Body of pancreas (tissue), 4 donors: Measurements from ENCODE around the gene OGFR. TPM values are rescaled to one million over a fixed set of nuclear protein-coding genes. Genes with fewer than 3 reads are reported as not detected.

Experiments used
- ATAC-seq: fragments of 150-250 bp; one replicate; pipeline ENCODE4 v1.9.1; 2016
- DNase-seq, 4 donors: peaks; one replicate each; pipeline ENCODE4 v3.0.0-alpha.2; 2019
- H3K27ac ChIP-seq, 4 donors: fragments of 200-600 bp; sonication (generic); 1 replicate in 3 of 4; 2 replicates in 1 of 4; pipeline versions ENCODE4 v1.5.1 to v1.6.1; 2016 to 2019; ENCODE audit warnings: mild to moderate bottlenecking in 1 of 4, mixed read lengths in 1 of 4, moderate library complexity in 1 of 4
- H3K27me3 ChIP-seq, 2 donors: fragments of 200-600 bp; sonication (generic); one replicate each; pipeline ENCODE4 v1.6.0; 2016; ENCODE audit warnings: mild to moderate bottlenecking in 1 of 2
- H3K36me3 ChIP-seq, 2 donors: fragments of 200-600 bp; sonication (generic); replicated peaks in 1 of 2; 2 replicates each; pipeline ENCODE4 v1.5.1; 2016; ENCODE audit warnings: low read depth in 2 of 2; ENCODE audit not compliant: insufficient read depth in 1 of 2
- H3K4me1 ChIP-seq: fragments of 200-600 bp; sonication (generic); one replicate; pipeline ENCODE4 v1.6.0; 2016
- H3K4me3 ChIP-seq, 2 donors: fragments of 200-600 bp; sonication (generic); 1 replicate in 1 of 2; 2 replicates in 1 of 2; pipeline ENCODE4 v1.5.1; 2016 to 2019
- H3K9me3 ChIP-seq, 3 donors: fragments of 200-600 bp; sonication (generic); 1 replicate in 2 of 3; 2 replicates in 1 of 3; pipeline ENCODE4 v1.5.1; 2016
- POLR2A ChIP-seq, 3 donors: fragments of 450-650 bp; IDR thresholded peaks; one replicate each; pipeline ENCODE4 v1.6.1; 2016; ENCODE audit warnings: antibody characterized with exemption in 3 of 3, mild to moderate bottlenecking in 2 of 3
- WGBS, 2 donors: methylation state at CpG; one replicate each; pipeline ENCODE4 v1.1.5; 2017; 5-methylcytosine and 5-hydroxymethylcytosine counted together
- intact Hi-C: fragments of 100-400 bp; cut with DNase I; formaldehyde crosslinking; loops from one replicate; pipeline ENCODE4 v1.15.1; 2023
- total RNA-seq, 2 donors: library from RNA; depleted of rRNA; stranded (reverse); fragments of >200 nt; gene quantifications; one replicate each; pipeline ENCODE4 v1.1.0, GENCODE V29; 2016
- TF ChIP-seq, protein P1 (sequence below), 7 experiments: fragments of 450-650 bp in 4 of 7; fragments of 200-600 bp in 3 of 7; sonication (generic) in 3 of 7; IDR thresholded peaks; one replicate each; pipeline ENCODE4 v1.5.1; 2016 to 2019; ENCODE audit warnings: antibody characterized with exemption in 7 of 7

Gene OGFR
- total RNA-seq, 2 donors from 2014 or later: 46.4 to 47.8 TPM

DNA sequence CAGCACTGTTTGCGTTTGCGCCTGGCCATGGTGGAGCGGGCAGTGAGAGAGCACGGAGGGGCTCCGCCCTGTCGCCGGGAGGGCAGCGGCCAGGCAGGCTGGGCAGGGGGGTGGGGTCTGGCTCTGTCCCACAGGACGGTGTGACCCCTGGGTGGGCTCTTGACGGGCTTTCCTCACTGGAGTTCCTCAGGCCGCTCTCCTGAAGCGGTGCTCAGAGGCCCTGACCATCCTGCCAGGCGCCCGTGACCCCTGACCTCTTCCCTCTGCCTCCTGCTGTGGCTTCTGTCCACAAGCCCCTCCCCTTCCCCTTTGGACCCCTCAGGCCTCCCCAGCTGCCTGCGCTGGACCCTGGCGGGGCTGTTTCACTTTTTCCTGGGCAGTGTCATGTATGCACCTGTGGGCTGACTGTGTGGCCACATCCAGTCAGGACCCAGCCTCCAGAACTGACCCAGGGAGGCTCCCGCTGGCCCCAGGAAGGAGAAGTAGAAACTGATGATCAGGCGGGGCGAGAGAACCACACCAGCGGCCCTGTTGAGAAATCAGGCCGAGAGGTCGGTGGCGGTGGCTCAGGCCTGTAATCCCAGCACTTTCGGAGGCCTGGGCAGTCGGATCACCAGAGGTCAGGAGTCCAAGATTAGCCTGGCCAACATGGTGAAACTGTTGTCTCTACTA lies 1.2 kb downstream of the OGFR start:
- peak overlapping the region in 1 of 2 donors; percentile 93 for H3K4me3 ChIP-seq
- no peaks in the 10 kb centered on the region for H3K9me3 ChIP-seq
- H3K36me3 ChIP-seq: peaks cover 10 to 15% of the 10 kb centered on the region in 2 donors
- WGBS, 2 donors: 34 to 84% methylated on average over 9 to 24 of the region's 25 CpGs
- peak overlapping the region; percentile 8 to 81 (median 74) for H3K27ac ChIP-seq
- peak in 1 of 3 donors; percentile 24 for TF ChIP-seq POLR2A (IDR thresholded peaks at IDR 0.05)
- TF ChIP-seq, protein P1, sequence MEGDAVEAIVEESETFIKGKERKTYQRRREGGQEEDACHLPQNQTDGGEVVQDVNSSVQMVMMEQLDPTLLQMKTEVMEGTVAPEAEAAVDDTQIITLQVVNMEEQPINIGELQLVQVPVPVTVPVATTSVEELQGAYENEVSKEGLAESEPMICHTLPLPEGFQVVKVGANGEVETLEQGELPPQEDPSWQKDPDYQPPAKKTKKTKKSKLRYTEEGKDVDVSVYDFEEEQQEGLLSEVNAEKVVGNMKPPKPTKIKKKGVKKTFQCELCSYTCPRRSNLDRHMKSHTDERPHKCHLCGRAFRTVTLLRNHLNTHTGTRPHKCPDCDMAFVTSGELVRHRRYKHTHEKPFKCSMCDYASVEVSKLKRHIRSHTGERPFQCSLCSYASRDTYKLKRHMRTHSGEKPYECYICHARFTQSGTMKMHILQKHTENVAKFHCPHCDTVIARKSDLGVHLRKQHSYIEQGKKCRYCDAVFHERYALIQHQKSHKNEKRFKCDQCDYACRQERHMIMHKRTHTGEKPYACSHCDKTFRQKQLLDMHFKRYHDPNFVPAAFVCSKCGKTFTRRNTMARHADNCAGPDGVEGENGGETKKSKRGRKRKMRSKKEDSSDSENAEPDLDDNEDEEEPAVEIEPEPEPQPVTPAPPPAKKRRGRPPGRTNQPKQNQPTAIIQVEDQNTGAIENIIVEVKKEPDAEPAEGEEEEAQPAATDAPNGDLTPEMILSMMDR (IDR thresholded peaks at IDR 0.05): no peak
- peaks cover 24% of the 10 kb centered on the region for H3K4me1 ChIP-seq
- H3K27me3 ChIP-seq: no peaks in the 10 kb centered on the region
- no peak for ATAC-seq
- intact Hi-C loops: no loop called here
- peak in 2 of 4 donors; percentile 29 to 68 for DNase-seq

DNA sequence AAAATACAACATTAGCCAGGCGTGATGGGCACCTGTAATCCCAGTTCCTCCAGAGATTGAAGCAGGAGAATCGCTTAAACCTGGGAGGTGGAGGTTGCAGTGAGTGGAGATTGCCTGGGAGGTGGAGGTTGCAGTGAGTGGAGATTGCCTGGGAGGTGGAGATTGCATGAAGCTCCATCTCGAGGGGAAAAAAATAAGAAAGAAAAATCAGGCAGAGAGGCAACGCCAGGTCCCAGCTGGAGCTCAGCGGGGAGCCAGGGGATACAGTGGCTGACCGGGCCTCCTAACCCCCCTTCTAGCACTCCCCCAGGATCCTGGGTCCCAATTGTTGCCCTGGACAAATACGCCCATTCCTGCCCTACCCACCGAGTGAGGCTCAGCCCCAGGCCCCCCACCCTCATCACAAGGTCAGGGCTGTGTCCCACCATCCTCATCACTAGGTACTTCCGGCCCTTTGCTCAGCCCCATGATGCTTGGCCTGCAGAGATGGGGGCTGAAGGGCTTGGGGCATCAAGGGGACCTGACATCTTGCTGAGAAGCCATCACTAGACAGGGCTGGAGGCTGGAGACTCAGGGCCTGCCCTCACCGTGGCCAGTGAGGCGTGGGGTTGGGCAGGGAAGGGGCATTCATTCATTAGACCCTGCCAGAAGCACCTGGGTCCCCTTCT lies 1.9 kb downstream of the OGFR start:
- no peak for TF ChIP-seq POLR2A (IDR thresholded peaks at IDR 0.05)
- TF ChIP-seq, protein P1 (IDR thresholded peaks at IDR 0.05): no peak
- no peak overlapping the region for H3K4me3 ChIP-seq
- WGBS, 2 donors: 63 to 72% methylated on average over 9 to 10 of the region's 11 CpGs
- H3K36me3 ChIP-seq: peaks cover 14 to 16% of the 10 kb centered on the region in 2 donors
- no peaks in the 10 kb centered on the region for H3K27me3 ChIP-seq
- DNase-seq (no peak), ATAC-seq (no peak)
- peaks cover 24% of the 10 kb centered on the region for H3K4me1 ChIP-seq
- no peaks in the 10 kb centered on the region for H3K9me3 ChIP-seq
- H3K27ac ChIP-seq: peak overlapping the region in 2 of 4 donors; percentile 73 to 81
- intact Hi-C loops: no loop called here

DNA sequence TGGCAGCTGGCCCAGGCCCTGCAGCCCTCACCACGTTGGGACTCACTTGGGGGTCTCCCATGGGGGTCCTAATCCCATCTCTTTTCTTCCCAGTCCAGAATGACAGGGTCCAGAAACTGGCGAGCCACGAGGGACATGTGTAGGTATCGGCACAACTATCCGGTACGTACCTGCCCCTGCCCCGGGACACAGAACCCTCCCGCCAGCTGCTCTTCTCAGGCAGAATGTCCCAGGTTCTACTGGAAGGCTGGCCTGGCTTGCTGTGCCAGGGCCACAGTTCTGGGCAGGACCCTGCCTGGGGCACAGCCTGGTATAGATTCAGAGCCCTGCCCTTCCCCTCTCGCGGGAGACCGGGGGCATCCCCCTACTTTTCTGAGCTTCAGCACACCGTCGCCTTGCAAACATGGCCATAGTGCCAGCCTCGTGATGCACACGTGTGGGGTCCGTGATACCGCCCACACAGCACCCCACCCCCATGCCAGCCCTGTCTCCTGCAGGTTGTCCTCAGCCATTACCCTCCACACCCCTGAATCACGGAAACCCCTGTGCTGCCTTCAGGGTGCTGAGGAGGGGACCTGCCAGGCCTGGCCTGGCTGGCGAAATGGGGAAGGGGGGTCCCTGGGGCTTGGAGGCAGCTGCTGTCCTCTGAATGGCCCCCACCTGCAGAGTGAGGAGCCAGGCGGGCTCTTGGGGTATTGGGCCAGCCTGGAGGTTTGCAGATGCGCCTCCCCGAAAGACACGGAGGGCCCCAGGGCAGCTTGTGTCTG lies 3.0 kb downstream of the OGFR start:
- Histone ChIP-seq H3K4me1 (peaks cover 24% of the 10 kb centered on the region), H3K4me3 (no peak overlapping the region), H3K9me3 (no peaks in the 10 kb centered on the region), H3K27ac (no peak overlapping the region), H3K36me3 (peaks cover 22 to 26% of the 10 kb centered on the region in 2 donors), H3K27me3 (no peaks in the 10 kb centered on the region)
- 79 to 80% methylated on average over 18 to 22 of the region's 23 CpGs for WGBS, 2 donors
- DNase-seq (no peak), ATAC-seq (no peak)
- TF ChIP-seq, protein P1 (IDR thresholded peaks at IDR 0.05): no peak
- no peak for TF ChIP-seq POLR2A (IDR thresholded peaks at IDR 0.05)
- intact Hi-C loops: loop anchor here (2.0 kb wide), 1 partner anchor 139 kb away; no protein-coding TSS in a partner anchor

DNA sequence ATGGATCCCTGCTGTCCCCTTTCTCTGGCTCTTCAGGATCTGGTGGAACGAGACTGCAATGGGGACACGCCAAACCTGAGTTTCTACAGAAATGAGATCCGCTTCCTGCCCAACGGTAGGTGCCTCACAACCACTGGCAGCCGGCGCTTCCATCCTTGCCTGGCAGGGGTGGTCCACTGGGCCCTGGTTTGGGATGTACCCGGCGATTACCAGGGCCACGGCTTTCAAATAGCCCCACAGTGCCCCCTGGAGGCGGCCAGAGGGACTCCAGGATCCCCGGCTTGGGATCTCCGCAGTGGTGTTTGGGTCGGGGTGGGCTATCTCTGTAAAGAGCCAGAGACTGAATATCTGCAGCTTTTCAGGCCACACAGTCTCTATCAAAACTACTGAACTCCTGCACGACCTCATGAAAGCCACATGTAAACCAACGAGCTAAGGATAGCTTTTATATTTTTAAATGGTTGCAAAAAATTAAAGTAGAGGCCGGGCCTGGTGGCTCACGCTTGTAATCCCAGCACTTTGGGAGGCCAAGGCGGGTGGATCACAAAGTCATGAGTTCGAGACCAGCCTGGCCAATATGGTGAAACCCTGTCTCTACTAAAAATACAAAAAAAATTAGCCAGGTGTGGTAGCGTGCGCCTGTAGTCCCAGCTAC lies 3.7 kb downstream of the OGFR start:
- peaks cover 24 to 26% of the 10 kb centered on the region in 2 donors for H3K36me3 ChIP-seq
- peaks cover 24% of the 10 kb centered on the region for H3K4me1 ChIP-seq
- no peaks in the 10 kb centered on the region for H3K27me3 ChIP-seq
- TF ChIP-seq, protein P1 (IDR thresholded peaks at IDR 0.05): peak; percentile 74 to 94 (median 81)
- no peak for TF ChIP-seq POLR2A (IDR thresholded peaks at IDR 0.05)
- no peak overlapping the region for H3K4me3 ChIP-seq
- peak; percentile 47 for ATAC-seq
- DNase-seq: peak; percentile 65 to 77 (median 70)
- H3K27ac ChIP-seq: no peak overlapping the region
- intact Hi-C loops: loop anchor here (2.0 kb wide), 1 partner anchor 140 kb away; no protein-coding TSS in a partner anchor
- 36 to 59% methylated on average over 8 to 21 of the region's 21 CpGs for WGBS, 2 donors
- H3K9me3 ChIP-seq: no peaks in the 10 kb centered on the region
